Suprapubic skin (tissue), 4 donors: ENCODE results near the gene CABLES2. TPM values are rescaled to one million over a fixed set of nuclear protein-coding genes. Genes with fewer than 3 reads are reported as not detected.
A peak's percentile ranks its signal among the peaks of the same experiment; 100 is the strongest.

Experiments used
- DNase-seq, 2 donors: peaks; one replicate each; pipeline ENCODE4 v3.0.0-alpha.2; 2019; ENCODE audit warnings: low spot score in 2 of 2
- H3K27ac ChIP-seq: fragments of 200-600 bp; sonication (generic); one replicate; pipeline ENCODE4 v1.5.1; 2019
- H3K27me3 ChIP-seq: fragments of 200-600 bp; sonication (generic); one replicate; pipeline ENCODE4 v1.5.1; 2019
- H3K36me3 ChIP-seq: fragments of 200-600 bp; sonication (generic); one replicate; pipeline ENCODE4 v1.5.1; 2019
- H3K4me1 ChIP-seq: fragments of 200-600 bp; sonication (generic); one replicate; pipeline ENCODE4 v1.5.1; 2019
- H3K4me3 ChIP-seq: fragments of 200-600 bp; sonication (generic); one replicate; pipeline ENCODE4 v1.5.1; 2019; ENCODE audit warnings: mild to moderate bottlenecking
- H3K9me3 ChIP-seq: fragments of 200-600 bp; sonication (generic); one replicate; pipeline ENCODE4 v1.5.1; 2019
- CTCF ChIP-seq, 2 donors: fragments of 200-600 bp in 1 of 2; fragments of 450-650 bp in 1 of 2; sonication (generic) in 1 of 2; IDR thresholded peaks; one replicate each; pipeline ENCODE4 v1.5.1; 2016 to 2019; ENCODE audit warnings: antibody characterized with exemption in 2 of 2, mild to moderate bottlenecking in 1 of 2, moderate library complexity in 1 of 2
- EP300 ChIP-seq: sonication (generic); formaldehyde crosslinking; IDR thresholded peaks from one replicate; pipeline ENCODE4 v1.6.1; 2017; ENCODE audit warnings: antibody characterized with exemption
- POLR2A ChIP-seq, 2 donors: fragments of 450-650 bp; IDR thresholded peaks; one replicate each; pipeline ENCODE4 v1.6.1; 2017; ENCODE audit warnings: antibody characterized with exemption in 2 of 2, mild to moderate bottlenecking in 2 of 2, moderate library complexity in 2 of 2
- POLR2AphosphoS5 ChIP-seq, 3 donors: sonication (generic); formaldehyde crosslinking; IDR thresholded peaks; one replicate each; pipeline ENCODE4 v1.6.1; 2017; ENCODE audit warnings: antibody characterized with exemption in 3 of 3
- WGBS: methylation state at CpG from one replicate; pipeline ENCODE4 v1.1.5; 2018; 5-methylcytosine and 5-hydroxymethylcytosine counted together
- total RNA-seq, 4 donors: library from RNA; depleted of rRNA; stranded (reverse); fragments of >200 nt; gene quantifications; one replicate each; pipeline ENCODE4 v1.1.0, GENCODE V29; 2016

Gene CABLES2
- 1 to 10 TPM; 3.8 to 7.2 (median 4.5) TPM for total RNA-seq

GRCh38 chr20:62407221-62407992 lies at the start of gene CABLES2:
TSS of gene CABLES2 (minus strand) at chr20:62407285. CDS start at chr20:62407276, 9 bp downstream.
- Histone ChIP-seq H3K27me3 (no peaks in the 10 kb centered on the region), H3K27ac (no peak within 1 kb of the TSS), H3K4me3 (peak within 1 kb of the TSS; percentile 60), H3K4me1 (peaks cover 39% of the 10 kb centered on the region), H3K36me3 (no peaks in the 10 kb centered on the region), H3K9me3 (no peaks in the 10 kb centered on the region)
- DNase-seq: peak; percentile 91 to 96
- TF ChIP-seq CTCF (IDR thresholded peaks at IDR 0.05) (peak in 1 of 2 donors; percentile 10), EP300 (no peak), POLR2AphosphoS5 (IDR thresholded peaks at IDR 0.05) (no peak), POLR2A (IDR thresholded peaks at IDR 0.05) (no peak)
- 13% methylated on average over 22 of the region's 73 CpGs for WGBS

- H3K9me3 ChIP-seq: no peaks in the 10 kb centered on the region
- H3K27ac ChIP-seq: no peak overlapping the region
- no peak overlapping the region for H3K4me3 ChIP-seq
- peaks cover 87% of the 10 kb centered on the region for H3K27me3 ChIP-seq
- H3K4me1 ChIP-seq: no peaks in the 10 kb centered on the region
- no peaks in the 10 kb centered on the region for H3K36me3 ChIP-seq
- TF ChIP-seq POLR2AphosphoS5 (IDR thresholded peaks at IDR 0.05): no peak
- TF ChIP-seq EP300: no peak
- no peak for TF ChIP-seq CTCF (IDR thresholded peaks at IDR 0.05)
- no peak for TF ChIP-seq POLR2A (IDR thresholded peaks at IDR 0.05)
- WGBS: 85% methylated on average over 7 of the region's 15 CpGs
- DNase-seq: no peak
Measured at GRCh38 chr20:62455929-62456328, 48.8 kb upstream of the CABLES2 start.

- Histone ChIP-seq H3K4me1 (no peaks in the 10 kb centered on the region), H3K27me3 (peaks cover 90% of the 10 kb centered on the region), H3K27ac (no peak overlapping the region), H3K9me3 (no peaks in the 10 kb centered on the region), H3K36me3 (no peaks in the 10 kb centered on the region), H3K4me3 (no peak overlapping the region)
- 54% methylated on average over 19 of the region's 30 CpGs for WGBS
- TF ChIP-seq CTCF (IDR thresholded peaks at IDR 0.05): no peak
- no peak for TF ChIP-seq POLR2AphosphoS5 (IDR thresholded peaks at IDR 0.05)
- TF ChIP-seq POLR2A (IDR thresholded peaks at IDR 0.05): no peak
- no peak for TF ChIP-seq EP300
- no peak for DNase-seq
Measured at GRCh38 chr20:62454904-62455636, 48.0 kb upstream of the CABLES2 start.

GRCh38 chr20:62453186-62453808 lies 46.2 kb upstream of the CABLES2 start:
- Histone ChIP-seq H3K4me1 (no peaks in the 10 kb centered on the region), H3K27me3 (peaks cover 91% of the 10 kb centered on the region), H3K36me3 (no peaks in the 10 kb centered on the region), H3K27ac (no peak overlapping the region), H3K9me3 (no peaks in the 10 kb centered on the region), H3K4me3 (no peak overlapping the region)
- no peak for TF ChIP-seq POLR2A (IDR thresholded peaks at IDR 0.05)
- TF ChIP-seq POLR2AphosphoS5 (IDR thresholded peaks at IDR 0.05): no peak
- no peak for TF ChIP-seq CTCF (IDR thresholded peaks at IDR 0.05)
- TF ChIP-seq EP300: no peak
- no peak for DNase-seq
- 79% methylated on average over 15 of the region's 17 CpGs for WGBS
